PC-3 (cell line): ENCODE measurements around the gene TMEM213. TPM values are rescaled to one million over a fixed set of nuclear protein-coding genes. Genes with fewer than 3 reads are reported as not detected.

Experiments
- ATAC-seq: fragments of 200-7000 bp; cut with Tn5 transposase; 2 replicates; pipeline ENCODE4 v1.9.1; 2020; ENCODE audit warnings: mild to moderate bottlenecking, moderate library complexity
- BruUV-seq: library from RNA; stranded (reverse); fragments of 400-500 nt; replicated peaks from 2 replicates; lab custom pipeline; 2021; lab: Mats Ljungman, UMichigan
- CTCF ChIA-PET: fragments of 300-600 bp; sonication (Branson Sonifier 250); formaldehyde crosslinking; loops from one replicate; lab custom pipeline; 2022; ENCODE audit warnings: antibody characterized with exemption; lab: Charles Lee
- POLR2A ChIA-PET: fragments of 300-600 bp; sonication (Branson Sonifier 250); formaldehyde crosslinking; loops from one replicate; lab custom pipeline; 2022; ENCODE audit warnings: antibody characterized with exemption; ENCODE audit not compliant: unreplicated experiment; lab: Charles Lee
- DNase-seq: peaks from one replicate; pipeline ENCODE4 v3.0.0-alpha.2; 2015
- H2AFZ ChIP-seq: fragments of 300-600 bp; sonication (generic); 2 replicates; pipeline ENCODE4 v1.6.0; 2016; ENCODE audit warnings: antibody characterized with exemption, low read length
- H3F3A ChIP-seq: fragments of 300-600 bp; sonication (generic); one replicate; pipeline ENCODE4 v1.6.0; 2017; ENCODE audit warnings: antibody characterized with exemption, low read length, control low read depth, mild to moderate bottlenecking; ENCODE audit not compliant: unreplicated experiment
- H3K27ac ChIP-seq: fragments of 300-600 bp; sonication (generic); 2 replicates; pipeline ENCODE4 v1.5.1; 2016; ENCODE audit warnings: mild to moderate bottlenecking, low read length
- H3K27me3 ChIP-seq: fragments of 300-600 bp; sonication (generic); 2 replicates; pipeline ENCODE4 v1.6.1; 2016; ENCODE audit warnings: low read length, mixed read lengths
- H3K36me3 ChIP-seq: fragments of 300-600 bp; sonication (generic); 2 replicates; pipeline ENCODE4 v1.6.1; 2016; ENCODE audit warnings: low read depth, mixed run types, low read length, mixed read lengths
- H3K4me1 ChIP-seq: fragments of 300-600 bp; sonication (generic); 2 replicates; pipeline ENCODE4 v1.5.1; 2016; ENCODE audit warnings: low read length; ENCODE audit not compliant: insufficient read depth
- H3K4me2 ChIP-seq: fragments of 300-600 bp; sonication (generic); 2 replicates; pipeline ENCODE4 v1.6.0; 2016; ENCODE audit warnings: low read length
- H3K4me3 ChIP-seq: fragments of 300-600 bp; sonication (generic); 2 replicates; pipeline ENCODE4 v1.5.1; 2016; ENCODE audit warnings: mild to moderate bottlenecking, low read length, mixed read lengths
- H3K79me2 ChIP-seq: fragments of 300-600 bp; sonication (generic); 2 replicates; pipeline ENCODE4 v1.6.1; 2017; ENCODE audit warnings: low read length, mixed read lengths
- H3K9ac ChIP-seq: fragments of 300-600 bp; sonication (generic); 2 replicates; pipeline ENCODE4 v1.6.0; 2016; ENCODE audit warnings: mild to moderate bottlenecking, low read length
- H3K9me2 ChIP-seq: fragments of 300-600 bp; sonication (generic); replicated peaks from 2 replicates; pipeline ENCODE4 v1.6.1; 2016; ENCODE audit warnings: mixed run types, low read length, mixed read lengths
- H3K9me3 ChIP-seq: fragments of 300-600 bp; sonication (generic); 2 replicates; pipeline ENCODE4 v1.6.1; 2016; ENCODE audit warnings: low read length, mixed read lengths
- H4K20me1 ChIP-seq: fragments of 300-600 bp; sonication (generic); 2 replicates; pipeline ENCODE4 v1.6.1; 2016; ENCODE audit warnings: low read length, mixed read lengths
- CTCF ChIP-seq: fragments of 300-600 bp; sonication (generic); conservative IDR thresholded peaks from 2 replicates; pipeline ENCODE4 v1.5.1; 2017; ENCODE audit warnings: antibody characterized with exemption, low read depth, mild to moderate bottlenecking, low read length
- EZH2 ChIP-seq: fragments of 300-600 bp; sonication (generic); IDR thresholded peaks from one replicate; pipeline ENCODE4 v1.6.1; 2017; ENCODE audit warnings: antibody characterized with exemption, mild to moderate bottlenecking, low read length; ENCODE audit not compliant: unreplicated experiment
- EZH2phosphoT487 ChIP-seq: fragments of 300-600 bp; sonication (generic); IDR thresholded peaks from 2 replicates; pipeline ENCODE4 v1.6.1; 2018; ENCODE audit warnings: mild to moderate bottlenecking, antibody characterized with exemption, low read length, borderline replicate concordance
- intact Hi-C: fragments of 100-400 bp; cut with micrococcal nuclease; formaldehyde crosslinking; loops from 2 replicates; pipeline ENCODE4 v1.9.0; 2023
- total RNA-seq: library from RNA; depleted of rRNA; stranded (reverse); fragments of >200 nt; gene quantifications from 2 replicates; pipeline ENCODE4 v1.2.3, GENCODE V29; 2014

The TMEM213 gene
- total RNA-seq, 1 experiment from 2014 or later = not detected

- H3K4me1 ChIP-seq = peaks cover 53% of the 10 kb centered on the region
- no peaks in the 10 kb centered on the region for H3K36me3 ChIP-seq
- H2AFZ ChIP-seq = no peak overlapping the region
- H3K9ac ChIP-seq = peak overlapping the region; percentile 54
- peak overlapping the region; percentile 81 for H3K27ac ChIP-seq
- CTCF ChIA-PET = interaction anchor here (0.5 kb wide), 1 partner anchor 112 kb away, joined by 3 read pairs; no protein-coding TSS in a partner anchor
- intact Hi-C loops = loop anchor here (2.0 to 5.0 kb wide), 2 partner anchors 76 to 229 kb away; partner anchors contain the start of gene KIAA1549
- no TSS peak for BruUV-seq
- no peaks in the 10 kb centered on the region for H3K9me3 ChIP-seq
- H3K27me3 ChIP-seq = no peaks in the 10 kb centered on the region
- ATAC-seq (no peak), DNase-seq (no peak)
- no peaks in the 10 kb centered on the region for H3K79me2 ChIP-seq
- H3K4me3 ChIP-seq = no peak overlapping the region
- no peak for TF ChIP-seq CTCF
- POLR2A ChIA-PET = no interaction called here
- no peaks in the 10 kb centered on the region for H3K9me2 ChIP-seq
- no peaks in the 10 kb centered on the region for H4K20me1 ChIP-seq
- H3F3A ChIP-seq = no peaks in the 10 kb centered on the region
- H3K4me2 ChIP-seq = peak overlapping the region; percentile 19; the same call in 1 of the 2 replicates
Measured at GRCh38 chr7:138753150-138753518, 44.7 kb upstream of the TMEM213 start.

- BruUV-seq = no TSS peak
- no peak overlapping the region for H2AFZ ChIP-seq
- H3K79me2 ChIP-seq = no peaks in the 10 kb centered on the region
- no peaks in the 10 kb centered on the region for H3K36me3 ChIP-seq
- H3K27me3 ChIP-seq = no peaks in the 10 kb centered on the region
- ATAC-seq (no peak), DNase-seq (no peak)
- H3K9ac ChIP-seq = peak overlapping the region; percentile 54
- no peak overlapping the region for H3K4me2 ChIP-seq
- TF ChIP-seq CTCF = no peak
- TF ChIP-seq EZH2phosphoT487 = no peak
- no peak for TF ChIP-seq EZH2
- no peaks in the 10 kb centered on the region for H4K20me1 ChIP-seq
- POLR2A ChIA-PET = no interaction called here
- no peaks in the 10 kb centered on the region for H3K9me2 ChIP-seq
- H3F3A ChIP-seq = no peaks in the 10 kb centered on the region
- no peak overlapping the region for H3K4me3 ChIP-seq
- intact Hi-C loops = loop anchor here (2.0 to 5.0 kb wide), 2 partner anchors 77 to 229 kb away; partner anchors contain the start of gene KIAA1549
- CTCF ChIA-PET = no interaction called here
- H3K4me1 ChIP-seq = peaks cover 53% of the 10 kb centered on the region
- H3K9me3 ChIP-seq = no peaks in the 10 kb centered on the region
- H3K27ac ChIP-seq = peak overlapping the region; percentile 81
Measured at GRCh38 chr7:138753610-138754009, 44.2 kb upstream of the TMEM213 start.

- Histone ChIP-seq H3K9me3 (no peaks in the 10 kb centered on the region), H2AFZ (no peak overlapping the region), H3K4me3 (peak overlapping the region; percentile 20; the same call in 1 of the 2 replicates), H4K20me1 (no peaks in the 10 kb centered on the region), H3K9ac (peak overlapping the region; percentile 82), H3K4me1 (peaks cover 53% of the 10 kb centered on the region), H3K36me3 (no peaks in the 10 kb centered on the region), H3K27me3 (no peaks in the 10 kb centered on the region), H3K9me2 (no peaks in the 10 kb centered on the region), H3F3A (no peaks in the 10 kb centered on the region), H3K27ac (peak overlapping the region; percentile 98), H3K4me2 (peak overlapping the region; percentile 66), H3K79me2 (no peaks in the 10 kb centered on the region)
- ATAC-seq (no peak), DNase-seq (peak; percentile 69)
- TF ChIP-seq CTCF (no peak), EZH2phosphoT487 (no peak), EZH2 (no peak)
- intact Hi-C loops = no loop called here
- BruUV-seq = TSS peak; percentile 56
- ChIA-PET CTCF (interaction anchor here (1.0 kb wide), 2 partner anchors 17 to 131 kb away, joined by 4 to 7 read pairs; no protein-coding TSS in a partner anchor), POLR2A (no interaction called here)
Measured at GRCh38 chr7:138755331-138755747, 42.5 kb upstream of the TMEM213 start.
